GM18873 (cell line): ENCODE data around the gene TRIO.

Experiments
- ATAC-seq: cut with Tn5 transposase; IDR thresholded peaks from one replicate; pipeline ENCODE4 v1.9.1; 2021; ENCODE audit warnings: mild to moderate bottlenecking, moderate library complexity, moderate number of reproducible peaks; ENCODE audit not compliant: unreplicated experiment, low FRiP score

TRIO gene

GRCh38 chr5:14506661-14507060 is 363.5 kb downstream of the TRIO start:
- ATAC-seq, result no peak

GRCh38 chr5:14507156-14507941 is 364.2 kb downstream of the TRIO start:
- no peak for ATAC-seq

DNA sequence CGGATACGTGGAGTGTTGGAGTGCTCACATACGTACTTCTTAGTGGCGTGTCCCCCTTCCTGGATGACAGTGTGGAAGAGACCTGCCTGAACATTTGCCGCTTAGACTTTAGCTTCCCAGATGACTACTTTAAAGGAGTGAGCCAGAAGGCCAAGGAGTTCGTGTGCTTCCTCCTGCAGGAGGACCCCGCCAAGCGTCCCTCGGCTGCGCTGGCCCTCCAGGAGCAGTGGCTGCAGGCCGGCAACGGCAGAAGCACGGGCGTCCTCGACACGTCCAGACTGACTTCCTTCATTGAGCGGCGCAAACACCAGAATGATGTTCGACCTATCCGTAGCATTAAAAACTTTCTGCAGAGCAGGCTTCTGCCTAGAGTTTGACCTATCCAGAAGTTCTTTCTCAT is 364.9 kb downstream of the TRIO start:
- ATAC-seq, result no peak

GRCh38 chr5:14509556-14509955 is 366.4 kb downstream of the TRIO start:
- ATAC-seq, result no peak

GRCh38 chr5:14510156-14510734 is 367.1 kb downstream of the TRIO start:
- ATAC-seq, result no peak

GRCh38 chr5:14510880-14511279 is 367.7 kb downstream of the TRIO start:
- no peak for ATAC-seq

- no peak for ATAC-seq
These were observed 369.4 kb downstream of the TRIO start for GRCh38 chr5:14512574-14512973.

GRCh38 chr5:14513266-14513665 is 370.1 kb downstream of the TRIO start:
- no peak for ATAC-seq

DNA sequence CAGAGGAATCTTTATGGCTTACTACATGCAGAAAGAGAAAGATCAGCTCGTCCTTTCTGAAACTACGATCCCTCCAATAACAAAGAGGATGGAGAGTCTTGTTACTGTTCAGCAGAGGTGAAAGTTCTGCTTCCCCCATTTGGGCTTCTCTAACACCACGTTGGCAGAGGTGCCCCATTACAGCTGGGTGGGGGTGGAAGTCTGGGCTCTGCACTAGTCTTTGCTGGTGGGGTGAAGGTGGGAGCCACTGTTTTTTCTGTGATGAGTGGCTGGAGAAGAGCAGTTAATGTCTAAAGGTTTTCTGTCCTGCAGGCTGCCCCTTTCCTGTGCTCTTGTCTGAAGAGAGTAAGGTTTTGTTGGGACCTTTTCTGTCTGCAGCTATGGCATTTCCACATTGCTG is 373.8 kb downstream of the TRIO start:
- ATAC-seq, result no peak

DNA sequence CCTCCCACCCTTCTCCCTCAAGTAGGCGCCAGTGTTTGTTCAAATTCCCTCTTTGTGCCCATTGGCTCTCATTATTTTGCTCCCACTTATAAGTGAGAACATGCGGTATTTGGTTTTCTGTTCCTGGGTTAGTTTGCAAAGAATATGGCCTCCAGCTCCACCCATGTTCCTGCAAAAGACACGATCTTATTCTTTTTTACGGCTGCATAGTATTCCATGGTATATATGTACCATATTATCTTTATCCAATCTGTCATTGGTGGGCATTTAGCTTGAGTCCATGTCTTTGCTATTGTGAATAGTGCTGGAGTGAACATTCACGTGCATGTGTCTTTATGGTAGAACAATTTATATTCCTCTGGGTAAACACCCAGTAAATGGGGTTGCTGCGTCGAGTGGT is 375.5 kb downstream of the TRIO start:
- no peak for ATAC-seq

DNA sequence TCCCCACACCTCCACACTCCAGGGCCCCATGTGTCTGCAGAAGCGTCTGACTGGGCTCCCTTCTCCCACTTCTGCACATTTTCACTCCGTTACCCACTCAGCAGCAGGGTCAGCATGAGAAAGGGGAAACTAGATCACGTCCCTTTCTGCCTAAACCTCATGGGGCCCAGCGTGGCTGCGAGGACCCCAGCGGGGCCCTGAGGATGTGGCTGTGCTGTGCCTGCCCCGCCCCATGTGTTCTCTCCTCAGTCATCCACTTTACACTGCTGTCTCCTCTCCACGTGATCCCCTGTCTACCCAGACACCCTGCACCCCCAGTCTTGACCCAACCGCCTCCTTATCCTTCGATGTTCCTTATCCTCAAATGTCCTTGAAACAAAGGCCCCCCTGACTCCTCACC is 378.6 kb downstream of the TRIO start:
- ATAC-seq, result no peak

DNA sequence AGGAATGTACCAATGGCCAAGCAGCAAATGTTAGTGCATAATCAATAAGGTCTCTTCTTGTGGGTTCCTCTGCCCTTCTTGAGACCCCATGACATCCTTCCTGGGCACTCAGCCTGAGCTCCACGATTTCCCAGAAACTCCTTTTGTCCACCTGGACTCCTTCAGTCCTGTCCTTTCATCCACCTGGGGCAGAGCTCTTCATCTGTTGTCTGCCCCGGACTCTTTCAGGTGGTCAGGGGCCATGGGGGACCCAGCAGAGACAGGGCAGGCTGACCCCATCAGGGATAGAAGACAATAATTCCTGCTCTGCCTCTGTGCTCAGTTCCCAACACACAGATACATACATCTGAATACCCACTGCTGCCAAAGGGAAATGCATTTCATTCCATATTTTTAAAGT is 379.6 kb downstream of the TRIO start:
- ATAC-seq, result no peak

GRCh38 chr5:14523243-14524034 is 380.3 kb downstream of the TRIO start:
- ATAC-seq, result no peak

DNA sequence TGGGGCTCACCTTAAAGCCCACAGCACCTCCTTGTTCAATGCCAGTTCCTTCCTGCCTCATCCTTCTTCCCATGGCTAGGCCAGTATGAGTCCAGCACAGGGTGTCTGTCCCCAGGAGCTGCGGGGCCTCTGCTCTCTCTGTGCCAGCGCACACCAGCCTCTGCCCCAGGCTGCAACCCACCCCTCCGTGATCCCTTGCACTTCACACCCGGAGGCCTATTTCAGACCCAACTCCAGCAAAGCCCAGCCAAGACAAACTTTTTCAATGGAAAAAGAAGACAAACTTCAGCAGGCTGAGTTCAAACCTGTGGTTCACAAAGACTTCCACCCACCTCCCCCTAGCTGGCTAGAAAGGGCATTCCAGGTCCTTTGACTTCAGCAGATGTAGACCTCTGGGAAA is 382.3 kb downstream of the TRIO start:
- no peak for ATAC-seq

GRCh38 chr5:14526493-14526892 is 383.4 kb downstream of the TRIO start:
- no peak for ATAC-seq

- ATAC-seq, result no peak
These were observed 385.0 kb downstream of the TRIO start for GRCh38 chr5:14528115-14528514.

- no peak for ATAC-seq
These were observed 385.8 kb downstream of the TRIO start for GRCh38 chr5:14528926-14529325.

- no peak for ATAC-seq
These were observed 388.5 kb downstream of the TRIO start for GRCh38 chr5:14531668-14532067.

DNA sequence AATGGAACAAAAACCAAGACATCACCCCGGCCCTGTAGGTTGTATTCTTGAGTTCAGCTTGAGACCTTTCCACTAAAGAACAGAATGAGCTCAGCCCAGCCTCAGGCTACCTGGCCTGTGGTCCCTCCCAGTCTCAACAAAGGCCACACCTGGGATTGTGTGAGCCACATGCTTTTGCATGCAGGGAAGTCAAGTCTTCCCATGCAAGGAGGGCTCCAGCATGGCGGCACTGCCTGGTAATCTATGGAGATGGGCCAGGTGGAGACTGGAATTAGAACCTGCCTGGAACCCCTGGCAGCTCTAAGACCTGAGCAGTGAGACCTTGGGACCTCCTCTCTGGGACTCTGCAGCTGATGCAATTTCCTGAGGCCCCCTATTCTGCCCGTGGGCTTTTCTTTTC is 389.0 kb downstream of the TRIO start:
- ATAC-seq, result no peak

DNA sequence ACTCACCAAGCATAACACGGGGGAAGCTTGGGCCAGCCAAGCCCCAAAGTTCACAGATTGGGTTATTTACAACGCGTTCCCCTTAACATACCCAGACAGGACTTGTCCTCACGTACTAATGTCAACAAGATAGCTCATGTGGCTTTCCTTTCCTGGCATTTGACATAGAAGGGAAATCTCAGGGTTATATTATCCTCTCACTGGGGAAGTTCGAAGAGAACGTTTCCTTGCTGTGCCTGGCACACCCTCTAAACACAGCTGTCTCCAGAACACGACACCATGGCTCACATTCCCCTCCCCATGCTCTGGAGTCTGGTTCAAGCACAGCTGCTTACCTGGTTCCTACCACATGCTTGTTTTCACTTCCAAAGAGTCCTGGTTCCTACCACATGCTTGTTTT is 391.6 kb downstream of the TRIO start:
- ATAC-seq, result no peak

DNA sequence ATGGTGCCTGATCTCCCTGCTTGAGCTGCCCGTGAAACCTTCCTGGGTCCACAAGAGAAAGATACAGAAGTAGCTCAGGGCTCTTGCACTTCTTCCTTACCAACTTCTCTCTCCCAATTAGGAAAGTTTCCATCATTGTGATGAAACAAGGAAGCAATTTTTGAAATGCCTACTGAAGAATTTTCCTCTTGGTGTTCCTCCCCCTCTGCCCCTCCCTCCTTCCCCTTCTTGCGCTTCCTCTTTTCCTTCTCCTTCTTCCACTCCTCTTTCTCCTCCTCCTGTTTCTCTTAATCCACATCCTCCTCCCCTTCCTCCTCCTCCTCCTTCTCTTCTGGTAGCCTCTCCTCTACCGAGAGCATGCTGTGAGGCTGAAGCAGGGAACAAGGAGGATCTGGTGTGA is 402.2 kb downstream of the TRIO start:
- ATAC-seq, result no peak

DNA sequence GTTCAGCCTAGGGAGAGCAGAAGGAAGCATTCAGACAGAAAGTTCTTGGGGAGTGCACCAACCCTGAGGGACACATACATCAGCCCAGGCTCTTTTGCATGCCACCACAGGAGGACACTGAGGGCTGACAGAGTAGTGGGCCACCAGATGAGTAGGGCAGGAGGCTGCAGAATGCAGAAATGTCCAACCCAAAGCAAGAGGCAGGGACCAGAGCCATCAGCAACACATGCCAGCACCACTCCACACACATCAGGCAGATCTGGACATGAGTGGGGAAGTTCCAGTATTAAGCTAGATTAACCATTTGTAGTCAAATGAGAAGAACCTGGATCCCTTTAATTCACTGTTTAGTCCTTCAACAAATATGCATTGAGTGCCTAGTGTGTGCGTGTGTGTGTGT is 402.7 kb downstream of the TRIO start:
- ATAC-seq, result no peak
